Hematopoietic multipotent progenitor cell (in vitro differentiated cells): ENCODE results near the gene CFAP74. TPM values are rescaled to one million over a fixed set of nuclear protein-coding genes. Genes with fewer than 3 reads are reported as not detected.
A peak's percentile ranks its signal among the peaks of the same experiment; 100 is the strongest.

ENCODE experiments used
- DNase-seq, 3 donors: peaks; one replicate each; pipeline ENCODE4 v3.0.0-alpha.2; 2011 to 2015; ENCODE audit warnings: low read depth in 2 of 3, low spot score in 2 of 3
- total RNA-seq: library from RNA; depleted of rRNA; stranded (reverse); fragments of >200 nt; gene quantifications from one replicate; pipeline ENCODE4 v1.2.3, GENCODE V29; 2012

CFAP74 gene
- total RNA-seq, 1 donor: not detected

GRCh38 chr1:1929639-1930545 is 73.7 kb downstream of the CFAP74 start:
- DNase-seq: no peak

GRCh38 chr1:1929102-1929638 is 74.4 kb downstream of the CFAP74 start:
- no peak for DNase-seq

- DNase-seq: no peak
Measured at GRCh38 chr1:1928231-1929101, 75.1 kb downstream of the CFAP74 start.

- DNase-seq: no peak
Measured at GRCh38 chr1:1927751-1928150, 75.8 kb downstream of the CFAP74 start.

- no peak for DNase-seq
Measured at GRCh38 chr1:1926886-1927660, 76.5 kb downstream of the CFAP74 start.

- DNase-seq: no peak
Measured at GRCh38 chr1:1926346-1926811, 77.2 kb downstream of the CFAP74 start.

- DNase-seq: no peak
Measured at GRCh38 chr1:1925437-1926345, 77.9 kb downstream of the CFAP74 start.

- no peak for DNase-seq
Measured at GRCh38 chr1:1924849-1925248, 78.7 kb downstream of the CFAP74 start.

- no peak for DNase-seq
Measured at GRCh38 chr1:1924386-1924785, 79.2 kb downstream of the CFAP74 start.

- no peak for DNase-seq
Measured at GRCh38 chr1:1922956-1923833, 80.4 kb downstream of the CFAP74 start.

- no peak for DNase-seq
Measured at GRCh38 chr1:1922702-1922955, 81.0 kb downstream of the CFAP74 start.

GRCh38 chr1:1921901-1922701 is 81.5 kb downstream of the CFAP74 start:
- no peak for DNase-seq

GRCh38 chr1:1921459-1921862 is 82.1 kb downstream of the CFAP74 start:
- DNase-seq: no peak

GRCh38 chr1:1920608-1921458 is 82.8 kb downstream of the CFAP74 start:
- DNase-seq: no peak

GRCh38 chr1:1920057-1920607 is 83.5 kb downstream of the CFAP74 start:
- no peak for DNase-seq

- peak; percentile 99 for DNase-seq
Measured at GRCh38 chr1:1919304-1920056, 84.1 kb downstream of the CFAP74 start.
